Suprapubic skin (tissue), 4 donors: ENCODE data around the gene PRPF19. TPM values are rescaled to one million over a fixed set of nuclear protein-coding genes. Genes with fewer than 3 reads are reported as not detected.

Experiments used
- DNase-seq, 2 donors: peaks; one replicate each; pipeline ENCODE4 v3.0.0-alpha.2; 2019; ENCODE audit warnings: low spot score in 2 of 2
- H3K27ac ChIP-seq: fragments of 200-600 bp; sonication (generic); one replicate; pipeline ENCODE4 v1.5.1; 2019
- H3K27me3 ChIP-seq: fragments of 200-600 bp; sonication (generic); one replicate; pipeline ENCODE4 v1.5.1; 2019
- H3K36me3 ChIP-seq: fragments of 200-600 bp; sonication (generic); one replicate; pipeline ENCODE4 v1.5.1; 2019
- H3K4me1 ChIP-seq: fragments of 200-600 bp; sonication (generic); one replicate; pipeline ENCODE4 v1.5.1; 2019
- H3K4me3 ChIP-seq: fragments of 200-600 bp; sonication (generic); one replicate; pipeline ENCODE4 v1.5.1; 2019; ENCODE audit warnings: mild to moderate bottlenecking
- H3K9me3 ChIP-seq: fragments of 200-600 bp; sonication (generic); one replicate; pipeline ENCODE4 v1.5.1; 2019
- CTCF ChIP-seq, 2 donors: fragments of 200-600 bp in 1 of 2; fragments of 450-650 bp in 1 of 2; sonication (generic) in 1 of 2; IDR thresholded peaks; one replicate each; pipeline ENCODE4 v1.5.1; 2016 to 2019; ENCODE audit warnings: antibody characterized with exemption in 2 of 2, mild to moderate bottlenecking in 1 of 2, moderate library complexity in 1 of 2
- EP300 ChIP-seq: sonication (generic); formaldehyde crosslinking; IDR thresholded peaks from one replicate; pipeline ENCODE4 v1.6.1; 2017; ENCODE audit warnings: antibody characterized with exemption
- POLR2A ChIP-seq, 2 donors: fragments of 450-650 bp; IDR thresholded peaks; one replicate each; pipeline ENCODE4 v1.6.1; 2017; ENCODE audit warnings: antibody characterized with exemption in 2 of 2, mild to moderate bottlenecking in 2 of 2, moderate library complexity in 2 of 2
- POLR2AphosphoS5 ChIP-seq, 3 donors: sonication (generic); formaldehyde crosslinking; IDR thresholded peaks; one replicate each; pipeline ENCODE4 v1.6.1; 2017; ENCODE audit warnings: antibody characterized with exemption in 3 of 3
- WGBS: methylation state at CpG from one replicate; pipeline ENCODE4 v1.1.5; 2018; 5-methylcytosine and 5-hydroxymethylcytosine counted together
- total RNA-seq, 4 donors: library from RNA; depleted of rRNA; stranded (reverse); fragments of >200 nt; gene quantifications; one replicate each; pipeline ENCODE4 v1.1.0, GENCODE V29; 2016

The PRPF19 gene
- total RNA-seq, 4 donors from 2014 or later: 101 to 153 (median 116) TPM

GRCh38 chr11:60937811-60938210, 31.4 kb upstream of the PRPF19 start:
- H3K27ac ChIP-seq: no peak overlapping the region
- H3K4me3 ChIP-seq: no peak overlapping the region
- peaks cover 13% of the 10 kb centered on the region for H3K4me1 ChIP-seq
- H3K27me3 ChIP-seq: no peaks in the 10 kb centered on the region
- DNase-seq: no peak
- WGBS: 82% methylated on average over 3 of the region's 8 CpGs
- H3K9me3 ChIP-seq: no peaks in the 10 kb centered on the region
- H3K36me3 ChIP-seq: peaks cover 34% of the 10 kb centered on the region
- TF ChIP-seq POLR2AphosphoS5 (IDR thresholded peaks at IDR 0.05): no peak
- TF ChIP-seq POLR2A (IDR thresholded peaks at IDR 0.05): no peak
- TF ChIP-seq EP300: no peak
- TF ChIP-seq CTCF (IDR thresholded peaks at IDR 0.05): no peak

- WGBS: 64% methylated on average over 12 of the region's 12 CpGs
- Histone ChIP-seq H3K27ac (no peak overlapping the region), H3K36me3 (peaks cover 29% of the 10 kb centered on the region), H3K27me3 (no peaks in the 10 kb centered on the region), H3K4me3 (no peak overlapping the region), H3K4me1 (peaks cover 7% of the 10 kb centered on the region), H3K9me3 (no peaks in the 10 kb centered on the region)
- TF ChIP-seq EP300 (no peak), POLR2AphosphoS5 (IDR thresholded peaks at IDR 0.05) (no peak), CTCF (IDR thresholded peaks at IDR 0.05) (no peak), POLR2A (IDR thresholded peaks at IDR 0.05) (no peak)
- no peak for DNase-seq
Observed at GRCh38 chr11:60937144-60937527, 30.8 kb upstream of the PRPF19 start.

GRCh38 chr11:60936467-60937143, 30.2 kb upstream of the PRPF19 start:
- no peak overlapping the region for H3K4me3 ChIP-seq
- H3K9me3 ChIP-seq: no peaks in the 10 kb centered on the region
- no peak for DNase-seq
- H3K27me3 ChIP-seq: no peaks in the 10 kb centered on the region
- WGBS: 86% methylated on average over 3 of the region's 18 CpGs
- H3K4me1 ChIP-seq: peaks cover 1% of the 10 kb centered on the region
- H3K27ac ChIP-seq: no peak overlapping the region
- TF ChIP-seq POLR2A (IDR thresholded peaks at IDR 0.05) (no peak), EP300 (no peak), CTCF (IDR thresholded peaks at IDR 0.05) (no peak), POLR2AphosphoS5 (IDR thresholded peaks at IDR 0.05) (no peak)
- peaks cover 24% of the 10 kb centered on the region for H3K36me3 ChIP-seq

GRCh38 chr11:60935676-60936442, 29.5 kb upstream of the PRPF19 start:
- Histone ChIP-seq H3K27me3 (no peaks in the 10 kb centered on the region), H3K4me1 (no peaks in the 10 kb centered on the region), H3K27ac (no peak overlapping the region), H3K4me3 (no peak overlapping the region), H3K9me3 (no peaks in the 10 kb centered on the region), H3K36me3 (peaks cover 17% of the 10 kb centered on the region)
- WGBS: 81% methylated on average over 16 of the region's 27 CpGs
- no peak for TF ChIP-seq POLR2A (IDR thresholded peaks at IDR 0.05)
- no peak for TF ChIP-seq CTCF (IDR thresholded peaks at IDR 0.05)
- no peak for TF ChIP-seq EP300
- no peak for TF ChIP-seq POLR2AphosphoS5 (IDR thresholded peaks at IDR 0.05)
- no peak for DNase-seq
